Measurements from ENCODE around the gene URGCP. TPM values are rescaled to one million over a fixed set of nuclear protein-coding genes. Genes with fewer than 3 reads are reported as not detected.

The URGCP gene
- total and polyA plus RNA-seq, 2 experiments from 2014 or later = 7.2 to 13.2 TPM

GRCh38 chr7:43914795-43915194 is 8.4 kb upstream of the URGCP start:
- no peak overlapping the region for H3K27ac Mint-ChIP-seq
- Histone ChIP-seq H3K4me1 (ENCODE audit: insufficient read depth) (no peaks in the 10 kb centered on the region; the same call in 1 of the 2 replicates), H3K4me3 (no peak overlapping the region), H3K36me3 (ENCODE audit: insufficient read depth) (no peaks in the 10 kb centered on the region; the same call in 1 of the 2 replicates), H3K79me2 (replicated peaks; ENCODE audit: insufficient read depth) (no peaks in the 10 kb centered on the region), H3K27ac (ENCODE audit: low read depth) (no peak overlapping the region), H3K27me3 (ENCODE audit: insufficient read depth) (no peaks in the 10 kb centered on the region), H3K4me2 (no peak overlapping the region), H3K9me2 (ENCODE audit: insufficient read depth) (0 out of 2 replicates have a peak, but pooled peaks cover 10% of the 10 kb centered on the region), H4K20me1 (replicated peaks; ENCODE audit: insufficient read depth) (no peaks in the 10 kb centered on the region), H3F3A (replicated peaks; ENCODE audit: low read depth) (no peaks in the 10 kb centered on the region), H2AFZ (no peak overlapping the region)
- H3K36me3 Mint-ChIP-seq (ENCODE audit: low read depth) = peaks cover 46% of the 10 kb centered on the region
- H3K4me3 Mint-ChIP-seq = no peak overlapping the region
- peaks cover 5% of the 10 kb centered on the region for H3K4me1 Mint-ChIP-seq
- H3K9me3 Mint-ChIP-seq = peaks cover 59% of the 10 kb centered on the region
- peaks cover 5% of the 10 kb centered on the region for H3K27me3 Mint-ChIP-seq (ENCODE audit: insufficient read depth, low read depth, poor library complexity)
- DNase-seq (ENCODE audit: low spot score) (no peak), ATAC-seq (no peak)
- TF ChIP-seq STAT1 (IDR thresholded peaks at IDR 0.05; ENCODE audit: unreplicated experiment) (no peak), ZNF331 (CRISPR knock-in tag; IDR thresholded peaks at IDR 0.05; ENCODE audit: low read depth) (no peak), ZNF462 (CRISPR knock-in tag; IDR thresholded peaks at IDR 0.05) (no peak), ETS1 (IDR thresholded peaks at IDR 0.05) (no peak), ZNF114 (CRISPR knock-in tag; IDR thresholded peaks at IDR 0.05) (no peak), CREB1 (CRISPR knock-in tag; IDR thresholded peaks at IDR 0.05; ENCODE audit: low read depth) (no peak), EZH2phosphoT487 (IDR thresholded peaks at IDR 0.05; ENCODE audit: unreplicated experiment) (no peak), NANOG (IDR thresholded peaks at IDR 0.05; ENCODE audit: borderline replicate concordance) (no peak), REST (IDR thresholded peaks at IDR 0.05; ENCODE audit: unreplicated experiment) (no peak), POLR2AphosphoS5 (IDR thresholded peaks at IDR 0.05; ENCODE audit: low read depth) (no peak), EZH2 (IDR thresholded peaks at IDR 0.05; ENCODE audit: low read depth, unreplicated experiment) (no peak), JUNB (IDR thresholded peaks at IDR 0.05; ENCODE audit: unreplicated experiment) (no peak)
- TF ChIP-seq, protein P1, sequence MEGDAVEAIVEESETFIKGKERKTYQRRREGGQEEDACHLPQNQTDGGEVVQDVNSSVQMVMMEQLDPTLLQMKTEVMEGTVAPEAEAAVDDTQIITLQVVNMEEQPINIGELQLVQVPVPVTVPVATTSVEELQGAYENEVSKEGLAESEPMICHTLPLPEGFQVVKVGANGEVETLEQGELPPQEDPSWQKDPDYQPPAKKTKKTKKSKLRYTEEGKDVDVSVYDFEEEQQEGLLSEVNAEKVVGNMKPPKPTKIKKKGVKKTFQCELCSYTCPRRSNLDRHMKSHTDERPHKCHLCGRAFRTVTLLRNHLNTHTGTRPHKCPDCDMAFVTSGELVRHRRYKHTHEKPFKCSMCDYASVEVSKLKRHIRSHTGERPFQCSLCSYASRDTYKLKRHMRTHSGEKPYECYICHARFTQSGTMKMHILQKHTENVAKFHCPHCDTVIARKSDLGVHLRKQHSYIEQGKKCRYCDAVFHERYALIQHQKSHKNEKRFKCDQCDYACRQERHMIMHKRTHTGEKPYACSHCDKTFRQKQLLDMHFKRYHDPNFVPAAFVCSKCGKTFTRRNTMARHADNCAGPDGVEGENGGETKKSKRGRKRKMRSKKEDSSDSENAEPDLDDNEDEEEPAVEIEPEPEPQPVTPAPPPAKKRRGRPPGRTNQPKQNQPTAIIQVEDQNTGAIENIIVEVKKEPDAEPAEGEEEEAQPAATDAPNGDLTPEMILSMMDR (conservative IDR thresholded peaks at IDR 0.05; ENCODE audit: low read depth in 2 of 2) = no peak

Measured in GM23338 (cell line).